T-helper 17 cell (primary cell): ENCODE results near the gene POLRMT. TPM values are rescaled to one million over a fixed set of nuclear protein-coding genes. Genes with fewer than 3 reads are reported as not detected.

Experiments used
- ATAC-seq: fragments of 150-1000 bp; cut with Tn5 transposase; 2 replicates; pipeline ENCODE4 v1.10.0; 2021; ENCODE audit warnings: mild to moderate bottlenecking, moderate library complexity
- DNase-seq, 3 donors: peaks; one replicate each; pipeline versions ENCODE4 v3.0.0 to v3.0.0-alpha.2; 2020 to 2021
- H3K9me3 ChIP-seq: one replicate; pipeline ENCODE4 v1.7.0; 2013; ENCODE audit warnings: low read length, mild to moderate bottlenecking; ENCODE audit not compliant: control insufficient read depth, poor library complexity, severe bottlenecking
- H3K27ac Mint-ChIP-seq: one replicate; pipeline ENCODE4 v1.8.0; 2022; ENCODE audit warnings: mild to moderate bottlenecking, moderate library complexity, mixed read lengths
- H3K27me3 Mint-ChIP-seq: one replicate; pipeline ENCODE4 v1.8.0; 2022; ENCODE audit warnings: mixed read lengths
- H3K36me3 Mint-ChIP-seq: one replicate; pipeline ENCODE4 v1.8.0; 2022; ENCODE audit warnings: low read depth, mixed read lengths
- H3K4me1 Mint-ChIP-seq: one replicate; pipeline ENCODE4 v1.8.0; 2022; ENCODE audit warnings: mild to moderate bottlenecking, mixed read lengths
- H3K4me3 Mint-ChIP-seq: one replicate; pipeline ENCODE4 v1.8.0; 2022; ENCODE audit warnings: mild to moderate bottlenecking, moderate library complexity, mixed read lengths
- total RNA-seq, 4 donors: library from RNA in 2 of 4; stranded (reverse) in 2 of 4; gene quantifications; one replicate each; pipeline ENCODE4 v1.2.3 and lab custom pipeline; 2022 to 2026

Gene POLRMT
- total RNA-seq, 2 donors from 2014 or later = 61.3 to 64.7 TPM

DNA sequence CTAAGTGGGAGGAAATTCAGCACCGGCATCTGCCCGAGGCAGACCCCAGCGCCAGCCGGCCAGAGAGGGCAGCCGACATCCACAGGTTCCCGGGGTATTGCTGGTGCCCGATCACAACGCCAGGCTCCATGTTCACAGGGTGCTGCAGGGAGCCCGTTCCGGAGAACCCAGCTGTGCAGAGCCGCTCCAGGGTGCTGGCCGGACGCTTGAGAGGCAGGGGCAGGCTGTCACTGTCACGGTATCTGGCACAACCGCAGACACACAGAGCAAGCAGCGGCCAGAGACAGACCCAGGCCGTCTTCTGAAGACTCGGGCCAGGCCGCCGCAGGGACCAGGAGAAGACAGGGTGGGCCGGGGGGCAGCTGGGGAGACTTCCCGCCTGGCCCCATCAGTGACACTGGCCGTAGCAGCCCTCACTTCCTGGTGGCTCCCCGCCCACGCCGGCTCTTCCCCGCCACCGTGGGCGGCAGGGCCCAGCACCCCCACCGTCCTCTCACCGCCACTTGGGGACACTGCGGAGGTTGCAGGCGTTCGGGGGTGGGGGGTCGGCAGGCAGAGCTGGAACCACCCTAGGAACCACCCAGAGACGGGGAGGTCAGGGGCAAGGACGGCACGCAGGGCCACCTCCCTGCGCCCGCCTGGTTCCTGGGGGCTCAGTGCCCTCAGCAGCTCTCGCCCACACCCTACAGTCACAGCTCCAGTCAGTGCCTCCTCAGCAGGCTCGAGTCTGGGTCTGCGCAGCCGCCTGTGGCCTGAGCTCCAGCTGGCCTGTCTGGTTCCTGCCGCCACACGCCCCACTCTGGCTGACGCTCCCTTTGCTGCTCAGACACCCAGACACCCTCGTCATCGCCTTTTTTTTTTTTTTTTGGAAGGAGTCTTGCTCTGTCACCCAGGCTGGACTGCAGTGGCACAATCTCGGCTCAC, 25.8 kb upstream of the POLRMT start:
- Mint-ChIP-seq H3K4me1 (peaks cover 50% of the 10 kb centered on the region), H3K4me3 (peak overlapping the region; percentile 96), H3K36me3 (no peaks in the 10 kb centered on the region), H3K27ac (peak overlapping the region; percentile 100), H3K27me3 (no peaks in the 10 kb centered on the region)
- no peaks in the 10 kb centered on the region for H3K9me3 ChIP-seq
- DNase-seq (peak; percentile 46 to 73 (median 47)), ATAC-seq (peak; percentile 20)

DNA sequence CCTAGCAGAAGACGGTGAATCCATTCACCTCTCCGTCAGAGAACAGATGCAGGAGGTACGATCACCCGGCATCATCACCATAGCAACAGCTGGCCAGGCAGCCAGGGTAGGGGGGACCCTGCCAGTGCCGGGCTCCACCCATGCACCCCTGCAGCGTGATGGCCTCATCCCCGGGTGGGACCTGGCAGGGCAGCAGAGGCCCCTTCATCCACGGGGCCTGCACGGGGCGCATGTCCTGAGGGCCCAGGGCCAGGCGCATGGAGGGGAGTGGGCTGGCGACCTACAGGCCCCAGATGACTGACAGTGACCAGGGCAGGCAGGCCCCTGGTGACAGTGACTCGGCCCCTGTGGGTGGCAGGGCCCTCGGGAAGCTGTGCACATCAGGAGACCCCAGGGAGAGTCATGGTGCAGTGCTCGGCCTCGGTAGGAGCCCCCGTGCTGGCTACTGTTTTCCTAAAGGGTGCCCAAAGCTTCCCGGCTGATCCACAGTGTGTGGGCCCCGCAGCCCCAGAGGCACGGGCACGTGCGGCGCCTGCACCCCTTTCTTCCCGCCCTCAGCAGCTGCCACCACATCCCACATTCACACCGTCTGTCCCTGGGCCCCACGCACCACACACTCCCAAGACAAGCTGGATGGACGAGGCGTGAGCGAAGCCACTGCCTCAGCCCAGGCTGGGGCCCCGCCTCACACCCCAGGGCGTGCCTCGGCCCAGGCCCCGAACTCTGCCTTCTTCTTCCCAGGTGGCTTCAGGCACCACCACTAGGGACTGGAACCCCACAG, 24.9 kb upstream of the POLRMT start:
- Mint-ChIP-seq H3K27ac (peak overlapping the region; percentile 100), H3K36me3 (no peaks in the 10 kb centered on the region), H3K4me3 (peak overlapping the region; percentile 96), H3K27me3 (no peaks in the 10 kb centered on the region), H3K4me1 (peaks cover 49% of the 10 kb centered on the region)
- ATAC-seq = no peak
- H3K9me3 ChIP-seq = no peaks in the 10 kb centered on the region
- no peak for DNase-seq

DNA sequence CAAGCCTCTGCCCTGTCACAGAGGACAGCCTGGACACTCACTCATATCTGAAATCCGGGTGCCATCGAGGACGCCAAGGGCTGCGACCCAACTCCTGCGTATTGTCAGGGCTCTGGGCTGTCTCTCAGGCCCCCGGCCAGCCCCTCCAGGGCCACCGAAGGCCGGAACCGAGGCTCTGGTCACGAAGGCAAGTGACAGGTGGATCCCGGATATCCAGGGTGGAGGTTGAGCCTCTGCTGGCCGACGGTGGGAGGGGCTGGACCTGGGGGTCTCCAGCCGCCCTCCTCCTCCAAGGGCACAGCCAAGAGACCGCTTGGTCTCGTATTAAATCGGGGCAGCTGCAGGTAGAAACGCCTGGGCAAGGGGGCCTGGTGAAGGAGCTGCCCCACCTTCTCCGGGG, 24.3 kb upstream of the POLRMT start:
- Mint-ChIP-seq H3K27me3 (no peaks in the 10 kb centered on the region), H3K4me1 (peaks cover 49% of the 10 kb centered on the region), H3K4me3 (no peak overlapping the region), H3K36me3 (no peaks in the 10 kb centered on the region), H3K27ac (peak overlapping the region; percentile 95)
- ATAC-seq (no peak), DNase-seq (no peak)
- no peaks in the 10 kb centered on the region for H3K9me3 ChIP-seq

DNA sequence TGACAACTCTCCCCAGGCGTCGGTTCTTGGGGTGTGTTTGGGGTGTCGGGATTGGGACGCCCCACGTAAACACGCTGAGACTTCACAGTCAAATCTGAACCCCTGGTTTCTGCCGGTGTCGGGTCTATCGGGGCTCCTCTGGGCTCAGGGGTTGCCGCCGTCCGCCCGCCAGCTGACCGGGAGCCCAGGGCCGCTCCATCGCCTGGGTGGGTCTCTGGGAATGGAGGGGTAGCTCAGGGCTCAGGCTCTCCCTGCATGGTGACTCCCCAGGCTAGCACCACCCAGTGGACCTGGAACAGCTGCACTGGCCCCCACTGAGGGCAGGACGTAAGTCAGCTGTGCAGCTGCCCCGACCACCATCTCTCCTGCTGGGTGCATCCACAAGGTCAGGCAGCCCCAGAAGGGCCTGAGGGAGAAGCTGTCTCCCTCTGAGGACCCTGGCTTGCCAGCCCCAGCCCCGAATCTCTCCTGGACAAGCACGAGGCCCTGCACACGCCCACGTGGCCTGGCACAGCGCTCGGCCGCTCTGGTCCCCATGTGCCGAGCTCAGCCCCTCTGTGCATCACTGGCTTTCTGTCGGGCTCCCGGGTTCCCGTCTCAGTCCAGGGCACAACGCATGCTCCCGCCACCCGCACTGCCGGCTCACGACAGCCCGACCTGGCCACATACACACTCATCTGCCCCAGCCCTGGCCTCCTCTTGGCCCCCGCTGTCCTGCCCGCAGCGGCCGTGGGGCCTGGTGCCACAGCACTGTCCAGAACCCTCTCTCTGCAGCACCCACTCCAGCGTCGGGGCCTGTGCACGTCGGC, 23.6 kb upstream of the POLRMT start:
- DNase-seq (no peak), ATAC-seq (no peak)
- peak overlapping the region; percentile 95 for H3K27ac Mint-ChIP-seq
- peaks cover 49% of the 10 kb centered on the region for H3K4me1 Mint-ChIP-seq
- no peaks in the 10 kb centered on the region for H3K9me3 ChIP-seq
- no peaks in the 10 kb centered on the region for H3K36me3 Mint-ChIP-seq
- H3K4me3 Mint-ChIP-seq = peak overlapping the region; percentile 69
- no peaks in the 10 kb centered on the region for H3K27me3 Mint-ChIP-seq

DNA sequence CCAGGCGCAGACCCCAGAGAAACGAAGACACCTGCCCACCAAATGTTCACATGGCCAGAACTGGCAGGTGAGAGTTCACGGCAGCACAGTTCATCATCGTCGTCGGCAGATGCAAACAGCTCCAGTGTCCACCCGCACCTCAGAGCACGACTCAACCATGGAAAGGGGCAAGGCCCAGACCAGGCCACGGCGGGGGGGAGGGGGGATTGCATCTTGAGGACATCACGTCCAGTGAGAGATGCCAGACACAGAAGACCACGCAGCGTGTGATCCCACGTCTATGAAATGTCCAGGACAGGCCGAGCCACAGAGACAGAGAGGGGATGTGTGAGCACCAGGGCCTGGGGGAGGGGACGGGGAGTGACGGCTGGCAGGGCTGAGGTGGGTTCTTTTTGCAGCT, 22.4 kb upstream of the POLRMT start:
- H3K9me3 ChIP-seq = no peaks in the 10 kb centered on the region
- no peak overlapping the region for H3K4me3 Mint-ChIP-seq
- no peak for ATAC-seq
- peaks cover 44% of the 10 kb centered on the region for H3K4me1 Mint-ChIP-seq
- H3K27me3 Mint-ChIP-seq = no peaks in the 10 kb centered on the region
- no peak for DNase-seq
- H3K27ac Mint-ChIP-seq = peak overlapping the region; percentile 95
- H3K36me3 Mint-ChIP-seq = no peaks in the 10 kb centered on the region

DNA sequence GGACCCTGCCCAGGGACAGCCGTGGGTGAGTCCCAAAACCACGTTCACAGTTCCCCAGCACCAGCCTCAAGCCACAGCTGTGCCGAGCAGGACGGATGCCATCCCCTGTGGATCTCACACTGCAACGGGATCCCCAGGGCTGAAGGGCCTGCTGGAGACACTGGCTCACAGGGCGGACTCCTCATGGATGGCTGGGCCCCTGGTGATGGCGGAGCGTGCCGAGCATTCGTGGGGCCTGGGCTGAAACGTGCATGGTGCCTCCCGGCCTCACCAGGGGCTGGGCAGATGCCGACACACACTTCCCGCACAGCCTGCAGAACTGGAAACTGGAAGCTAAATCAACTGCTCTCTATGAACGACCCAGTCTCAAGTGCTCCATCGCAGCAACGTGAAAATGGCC, 20.1 kb upstream of the POLRMT start:
- ATAC-seq = no peak
- no peaks in the 10 kb centered on the region for H3K9me3 ChIP-seq
- peaks cover 30% of the 10 kb centered on the region for H3K4me1 Mint-ChIP-seq
- H3K27ac Mint-ChIP-seq = no peak overlapping the region
- H3K27me3 Mint-ChIP-seq = no peaks in the 10 kb centered on the region
- no peaks in the 10 kb centered on the region for H3K36me3 Mint-ChIP-seq
- H3K4me3 Mint-ChIP-seq = no peak overlapping the region
- DNase-seq = no peak

DNA sequence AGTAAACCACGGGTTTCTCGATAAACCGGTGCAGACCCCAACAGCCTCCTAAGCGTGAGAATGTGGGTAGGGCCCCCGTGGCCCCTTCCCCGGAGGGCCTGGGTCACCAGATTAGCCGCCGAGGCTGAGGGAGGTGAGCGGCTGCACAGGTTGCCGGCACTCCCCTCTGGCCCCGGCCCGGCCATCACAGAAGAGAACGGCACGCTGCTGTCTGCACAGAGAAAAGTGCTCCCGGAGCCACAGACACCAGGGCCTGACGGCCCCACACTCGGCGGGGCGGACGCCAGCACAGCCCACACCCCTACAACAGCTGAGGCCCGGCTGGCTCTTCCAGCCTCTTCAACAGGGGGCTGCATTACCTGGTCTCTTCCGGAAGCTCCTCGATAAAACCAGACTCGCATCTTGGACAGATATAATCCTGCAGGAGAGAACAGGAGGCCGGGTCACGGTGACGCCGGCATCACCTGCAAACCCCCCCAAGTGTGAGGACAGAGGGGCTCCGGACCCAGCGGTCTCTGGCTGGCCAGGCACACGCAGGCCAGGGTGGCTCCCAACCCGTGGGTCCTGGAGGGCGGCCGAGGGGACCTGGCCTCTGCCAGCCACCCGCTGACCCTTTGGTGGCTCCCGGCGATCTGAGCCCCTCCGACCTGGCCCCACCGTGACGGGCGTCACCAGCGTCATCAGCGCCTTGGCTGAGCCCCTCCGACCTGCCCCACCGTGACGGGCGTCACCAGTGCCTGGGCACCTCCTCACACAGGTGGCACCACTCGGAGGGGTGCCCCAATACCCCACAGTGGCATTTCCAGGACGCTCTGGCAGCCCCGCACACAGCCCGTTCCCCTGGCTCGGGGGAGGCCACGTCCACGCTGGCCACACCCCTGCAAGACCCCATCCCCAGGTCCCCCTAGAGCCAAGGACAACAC, 19.4 kb upstream of the POLRMT start:
- no peak for DNase-seq
- no peak for ATAC-seq
- no peak overlapping the region for H3K27ac Mint-ChIP-seq
- peaks cover 29% of the 10 kb centered on the region for H3K4me1 Mint-ChIP-seq
- H3K4me3 Mint-ChIP-seq = no peak overlapping the region
- no peaks in the 10 kb centered on the region for H3K27me3 Mint-ChIP-seq
- H3K36me3 Mint-ChIP-seq = no peaks in the 10 kb centered on the region
- H3K9me3 ChIP-seq = no peaks in the 10 kb centered on the region

DNA sequence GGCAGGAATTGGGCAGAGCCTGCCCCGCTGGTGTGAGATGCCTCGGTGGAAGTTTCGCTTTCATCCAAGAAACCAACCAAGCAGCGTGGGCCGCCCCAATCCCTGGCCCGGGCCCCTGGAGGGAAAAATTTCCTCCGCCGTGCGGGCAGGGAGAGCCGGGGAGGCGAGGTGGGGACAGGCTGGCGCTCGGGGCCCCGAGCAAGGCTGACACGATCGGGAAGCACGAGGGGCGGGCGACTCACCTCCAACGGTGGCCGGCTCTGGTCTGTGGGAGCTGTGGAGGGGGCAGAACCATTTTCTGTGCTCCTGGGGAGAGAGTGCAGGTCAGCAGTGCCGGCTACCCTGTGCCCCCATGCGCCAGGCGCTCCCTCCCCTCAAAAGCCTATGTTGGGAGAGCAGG, 18.7 kb upstream of the POLRMT start:
- H3K27ac Mint-ChIP-seq = no peak overlapping the region
- H3K4me3 Mint-ChIP-seq = no peak overlapping the region
- ATAC-seq (no peak), DNase-seq (no peak)
- no peaks in the 10 kb centered on the region for H3K36me3 Mint-ChIP-seq
- no peaks in the 10 kb centered on the region for H3K9me3 ChIP-seq
- peaks cover 24% of the 10 kb centered on the region for H3K4me1 Mint-ChIP-seq
- H3K27me3 Mint-ChIP-seq = no peaks in the 10 kb centered on the region

DNA sequence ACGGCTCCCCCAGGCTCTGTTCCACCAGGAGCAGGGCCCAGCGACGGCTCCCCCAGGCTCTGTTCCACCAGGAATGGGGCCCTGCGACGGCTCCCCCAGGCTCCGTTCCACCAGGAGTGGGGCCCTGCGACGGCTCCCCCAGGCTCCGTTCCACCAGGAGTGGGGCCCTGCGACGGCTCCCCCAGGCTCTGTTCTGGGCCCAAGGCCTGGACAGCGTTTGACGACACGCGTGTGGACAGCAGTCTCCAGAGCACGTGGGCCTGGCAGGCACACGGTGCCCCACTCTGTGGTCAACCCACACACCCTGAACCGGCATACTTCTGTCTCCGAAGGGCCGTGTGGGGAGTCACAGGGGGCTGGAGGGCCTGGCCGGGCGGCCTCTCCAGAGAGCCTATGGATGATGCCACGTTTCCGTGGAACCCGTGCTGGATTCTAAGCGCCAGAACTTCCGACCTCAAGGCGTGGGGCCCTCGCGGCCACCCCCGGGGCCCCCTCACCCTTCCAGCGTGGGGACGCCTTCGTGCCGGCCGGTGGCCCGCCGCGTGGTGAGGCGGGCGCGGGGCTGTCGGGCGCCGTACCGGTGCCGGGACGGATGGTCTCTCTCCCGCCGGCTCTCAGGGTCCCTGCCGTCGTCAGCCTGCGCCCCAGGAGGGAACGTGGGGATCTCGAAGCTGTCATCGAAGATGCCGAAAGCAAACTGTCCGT, 17.9 kb upstream of the POLRMT start:
- Mint-ChIP-seq H3K27ac (no peak overlapping the region), H3K4me3 (no peak overlapping the region), H3K27me3 (no peaks in the 10 kb centered on the region), H3K4me1 (peaks cover 21% of the 10 kb centered on the region), H3K36me3 (no peaks in the 10 kb centered on the region)
- DNase-seq = no peak
- ATAC-seq = no peak
- no peaks in the 10 kb centered on the region for H3K9me3 ChIP-seq

DNA sequence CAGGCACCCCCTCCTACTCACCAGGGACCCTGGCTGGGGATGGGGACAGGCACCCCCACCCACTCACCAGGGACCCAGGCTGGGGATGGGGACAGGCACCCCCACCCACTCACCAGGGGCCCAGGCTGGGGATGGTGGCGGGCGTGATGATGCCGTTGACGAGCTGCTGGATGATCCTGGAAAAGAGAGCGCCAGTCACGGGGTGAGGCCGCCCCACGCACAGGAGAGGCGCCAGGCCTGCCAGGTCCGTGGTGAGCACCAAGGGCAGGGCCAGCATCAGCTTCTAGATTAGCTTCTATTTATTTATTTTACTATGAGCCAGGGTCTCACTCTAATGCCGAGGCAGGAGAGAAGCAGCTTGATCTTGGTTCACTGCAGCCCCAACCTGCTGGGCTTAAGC, 16.8 kb upstream of the POLRMT start:
- H3K36me3 Mint-ChIP-seq = no peaks in the 10 kb centered on the region
- ATAC-seq (no peak), DNase-seq (no peak)
- no peaks in the 10 kb centered on the region for H3K9me3 ChIP-seq
- no peaks in the 10 kb centered on the region for H3K27me3 Mint-ChIP-seq
- H3K4me1 Mint-ChIP-seq = peaks cover 13% of the 10 kb centered on the region
- no peak overlapping the region for H3K27ac Mint-ChIP-seq
- no peak overlapping the region for H3K4me3 Mint-ChIP-seq

DNA sequence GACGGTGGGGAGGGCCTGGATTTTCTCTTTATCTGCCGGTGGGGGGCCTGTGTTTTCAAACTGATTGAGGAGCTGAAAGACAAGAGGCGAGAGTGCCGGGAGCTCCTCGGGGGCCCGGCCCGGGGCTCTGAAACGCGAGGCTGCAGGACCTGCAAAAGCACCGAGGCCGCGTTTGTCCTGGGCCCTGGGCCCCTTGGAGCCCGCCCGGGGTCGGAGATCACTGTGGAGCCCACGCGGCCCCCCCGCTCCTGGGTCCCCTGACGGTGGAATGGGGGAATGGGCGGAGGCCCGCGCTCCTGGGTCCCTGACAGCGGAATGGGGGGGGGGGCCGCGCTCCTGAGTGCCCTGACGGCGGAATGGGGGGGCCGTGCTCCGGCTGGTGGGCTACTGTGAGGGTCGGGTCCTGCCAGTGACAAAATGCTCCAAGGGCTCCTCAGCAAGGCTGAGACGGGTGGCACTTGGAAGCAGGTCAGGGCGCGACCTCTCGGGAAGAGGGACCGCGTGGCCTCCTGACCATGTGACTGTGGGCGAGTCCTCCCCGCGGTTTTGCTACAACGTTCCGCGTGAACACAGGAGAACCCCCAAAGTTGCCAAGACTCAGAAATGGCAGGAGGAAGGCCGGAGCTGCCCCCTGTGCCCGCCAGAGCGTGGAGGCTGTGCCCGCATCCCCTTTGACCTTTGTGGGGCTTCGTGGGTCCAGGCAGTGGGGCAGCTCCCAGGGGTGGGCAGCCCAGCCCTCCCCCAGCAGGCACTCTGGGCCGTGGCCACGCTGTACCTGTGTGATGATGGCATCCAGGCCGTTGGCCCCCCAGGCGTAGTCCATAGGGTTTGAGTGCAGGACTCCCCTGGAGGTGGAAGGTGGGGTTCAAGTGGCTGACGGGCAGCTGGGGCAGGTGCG, 15.8 kb upstream of the POLRMT start:
- no peak overlapping the region for H3K4me3 Mint-ChIP-seq
- no peaks in the 10 kb centered on the region for H3K9me3 ChIP-seq
- no peaks in the 10 kb centered on the region for H3K36me3 Mint-ChIP-seq
- no peak for DNase-seq
- ATAC-seq = no peak
- peaks cover 7% of the 10 kb centered on the region for H3K4me1 Mint-ChIP-seq
- no peak overlapping the region for H3K27ac Mint-ChIP-seq
- no peaks in the 10 kb centered on the region for H3K27me3 Mint-ChIP-seq
